H1 (cell line): Measurements from ENCODE around the gene MAN2A1. TPM values are rescaled to one million over a fixed set of nuclear protein-coding genes. Genes with fewer than 3 reads are reported as not detected.

Experiments used
- CTCF ChIA-PET: fragments of 300-600 bp; sonication (Branson Sonifier 250); formaldehyde crosslinking; loops from one replicate; lab custom pipeline; 2021; ENCODE audit not compliant: partially characterized antibody; lab: Charles Lee
- POLR2A ChIA-PET: fragments of 300-600 bp; sonication (Branson Sonifier 250); formaldehyde crosslinking; loops from one replicate; lab custom pipeline; 2021; ENCODE audit warnings: inconsistent platforms; ENCODE audit not compliant: partially characterized antibody; lab: Charles Lee
- DNase-seq, 2 experiments: peaks; one replicate each; pipeline versions ENCODE4 v3.0.0 to v3.0.0-alpha.2; 2010 to 2022; ENCODE audit warnings: low spot score in 2 of 2, low read depth in 1 of 2, mixed read lengths in 1 of 2
- FAIRE-seq: peaks from 2 replicates; lab custom pipeline; 2011; peaks lifted over from hg19 to GRCh38; lab: Jason Lieb, UNC
- H2AFZ ChIP-seq: 2 replicates; pipeline ENCODE4 v1.8.1; 2012; ENCODE audit warnings: low read length, inconsistent platforms
- H2AK5ac ChIP-seq: 2 replicates; pipeline ENCODE4 v1.6.1; 2013; ENCODE audit warnings: low read depth, low read length
- H2BK120ac ChIP-seq: replicated peaks from 2 replicates; pipeline ENCODE3; 2013; ENCODE audit warnings: low read depth, low read length, inconsistent platforms
- H2BK12ac ChIP-seq: 2 replicates; pipeline ENCODE4 v1.6.1; 2013; ENCODE audit warnings: low read depth, low read length
- H2BK15ac ChIP-seq: 2 replicates; pipeline ENCODE4 v1.6.1; 2013; ENCODE audit warnings: low read length
- H2BK20ac ChIP-seq: 2 replicates; pipeline ENCODE4 v1.6.1; 2013; ENCODE audit warnings: low read length
- H2BK5ac ChIP-seq: 2 replicates; pipeline ENCODE4 v1.6.1; 2013; ENCODE audit warnings: low read depth, low read length
- H3K14ac ChIP-seq: 2 replicates; pipeline ENCODE4 v1.6.1; 2013; ENCODE audit warnings: inconsistent platforms; ENCODE audit not compliant: insufficient read length
- H3K18ac ChIP-seq: 2 replicates; pipeline ENCODE4 v1.6.1; 2013; ENCODE audit warnings: low read length; ENCODE audit errors: extremely low read depth
- H3K23ac ChIP-seq: 2 replicates; pipeline ENCODE4 v1.6.1; 2013; ENCODE audit warnings: inconsistent platforms; ENCODE audit not compliant: insufficient read length
- H3K23me2 ChIP-seq: 2 replicates; pipeline ENCODE4 v1.6.1; 2013; ENCODE audit warnings: low read depth, low read length
- H3K27ac ChIP-seq: 2 replicates; pipeline ENCODE4 v1.6.1; 2011; ENCODE audit warnings: low read depth, low read length, inconsistent platforms
- H3K27me3 ChIP-seq, 4 experiments: replicated peaks in 1 of 4; 1 replicate in 1 of 4; 2 replicates in 3 of 4; pipeline versions ENCODE4 v1.6.1 to v1.8.1; 2011 to 2013; ENCODE audit warnings: low read length in 3 of 4, mild to moderate bottlenecking in 3 of 4, inconsistent platforms in 2 of 4, mixed read lengths in 2 of 4, moderate library complexity in 1 of 4; ENCODE audit not compliant: control insufficient read depth in 3 of 4, insufficient read depth in 3 of 4; ENCODE audit errors: extremely low read depth in 1 of 4
- H3K36me3 ChIP-seq, 4 experiments: 2 replicates each; pipeline versions ENCODE4 v1.6.1 to v1.8.1; 2011 to 2013; ENCODE audit warnings: mild to moderate bottlenecking in 4 of 4, low read length in 3 of 4, moderate library complexity in 2 of 4, control low read depth in 1 of 4, inconsistent platforms in 1 of 4; ENCODE audit not compliant: insufficient read depth in 4 of 4, control insufficient read depth in 2 of 4
- H3K4ac ChIP-seq: replicated peaks from 2 replicates; pipeline ENCODE3; 2013; ENCODE audit warnings: low read length, low read depth, mixed read lengths, inconsistent platforms; ENCODE audit not compliant: insufficient read length
- H3K4me1 ChIP-seq, 4 experiments: replicated peaks in 1 of 4; 1 replicate in 1 of 4; 2 replicates in 3 of 4; pipeline versions ENCODE4 v1.6.1 to v1.8.1; 2011 to 2013; ENCODE audit warnings: low read length in 3 of 4, inconsistent platforms in 2 of 4, mixed read lengths in 1 of 4; ENCODE audit not compliant: insufficient read depth in 4 of 4, control insufficient read depth in 3 of 4
- H3K4me2 ChIP-seq, 2 experiments: 2 replicates each; pipeline versions ENCODE4 v1.6.1 to v1.8.1; 2011 to 2013; ENCODE audit warnings: low read depth in 2 of 2, low read length in 2 of 2, control low read depth in 1 of 2, inconsistent platforms in 1 of 2, mild to moderate bottlenecking in 1 of 2; ENCODE audit not compliant: insufficient read depth in 1 of 2
- H3K4me3 ChIP-seq, 4 experiments: fragments of 200-600, 300-600 bp in 1 of 4; sonication (generic), shearing (Covaris generic), sonication (Bioruptor Twin) in 1 of 4; 2 replicates each; pipeline versions ENCODE4 v1.5.1 to v1.8.1; 2011 to 2016; ENCODE audit warnings: low read length in 4 of 4, low read depth in 3 of 4, control low read depth in 2 of 4, inconsistent platforms in 2 of 4, mild to moderate bottlenecking in 2 of 4, mixed read lengths in 1 of 4, moderate library complexity in 1 of 4; ENCODE audit not compliant: insufficient read depth in 2 of 4; ENCODE audit errors: extremely low read depth in 1 of 4
- H3K56ac ChIP-seq: replicated peaks from 2 replicates; pipeline ENCODE3; 2013; ENCODE audit warnings: low read depth, mild to moderate bottlenecking, mixed read lengths, low read length, inconsistent platforms; ENCODE audit not compliant: insufficient read length
- H3K79me1 ChIP-seq: 2 replicates; pipeline ENCODE4 v1.6.1; 2013; ENCODE audit warnings: low read depth, low read length, control low read depth
- H3K79me2 ChIP-seq, 2 experiments: 2 replicates each; pipeline versions ENCODE4 v1.6.1 to v1.8.1; 2012 to 2013; ENCODE audit warnings: low read length in 2 of 2, mild to moderate bottlenecking in 2 of 2, inconsistent platforms in 1 of 2; ENCODE audit not compliant: insufficient read depth in 2 of 2, control insufficient read depth in 1 of 2
- H3K9ac ChIP-seq, 4 experiments: replicated peaks in 1 of 4; 1 replicate in 1 of 4; 2 replicates in 3 of 4; pipeline versions ENCODE4 v1.6.1 to v1.8.1; 2011 to 2013; ENCODE audit warnings: low read depth in 3 of 4, low read length in 3 of 4, control low read depth in 2 of 4, mild to moderate bottlenecking in 2 of 4, moderate library complexity in 2 of 4, inconsistent platforms in 1 of 4; ENCODE audit errors: extremely low read depth in 1 of 4
- H3K9me3 ChIP-seq, 2 experiments: 2 replicates each; pipeline versions ENCODE4 v1.6.1 to v1.8.1; 2012 to 2013; ENCODE audit warnings: mild to moderate bottlenecking in 2 of 2, moderate library complexity in 2 of 2, control low read depth in 1 of 2, inconsistent platforms in 1 of 2, low read depth in 1 of 2, low read length in 1 of 2, mixed read lengths in 1 of 2; ENCODE audit not compliant: insufficient read depth in 2 of 2
- H4K20me1 ChIP-seq, 2 experiments: replicated peaks in 1 of 2; 2 replicates each; pipeline versions ENCODE3 to v1.8.1; 2011 to 2013; ENCODE audit warnings: inconsistent platforms in 2 of 2, low read length in 2 of 2, mild to moderate bottlenecking in 1 of 2; ENCODE audit not compliant: insufficient read depth in 2 of 2, control insufficient read depth in 1 of 2
- H4K5ac ChIP-seq: 2 replicates; pipeline ENCODE4 v1.6.1; 2013; ENCODE audit warnings: low read length, low read depth, mixed read lengths, inconsistent platforms; ENCODE audit not compliant: insufficient read length
- H4K8ac ChIP-seq: 2 replicates; pipeline ENCODE4 v1.8.0; 2013; ENCODE audit warnings: mild to moderate bottlenecking, moderate library complexity, low read length, inconsistent platforms; ENCODE audit not compliant: insufficient read depth; ENCODE audit errors: extremely low read depth
- H4K91ac ChIP-seq: replicated peaks from 2 replicates; pipeline ENCODE3; 2013; ENCODE audit warnings: low read length, mixed read lengths, inconsistent platforms; ENCODE audit not compliant: insufficient read length
- FOSL1 ChIP-seq: IDR thresholded peaks from 2 replicates; pipeline ENCODE4 v1.6.1; 2011; ENCODE audit warnings: mild to moderate bottlenecking, low read depth, low read length, moderate library complexity; ENCODE audit not compliant: insufficient read depth
- POU5F1 ChIP-seq: IDR thresholded peaks from 2 replicates; pipeline ENCODE4 v1.6.1; 2011; ENCODE audit warnings: low read depth, mild to moderate bottlenecking, low read length, moderate library complexity
- YY1 ChIP-seq: IDR thresholded peaks from 2 replicates; pipeline ENCODE4 v1.6.1; 2011; ENCODE audit warnings: low read depth, mild to moderate bottlenecking, low read length
- WGBS, 2 experiments: shearing (Covaris generic) in 1 of 2; methylation state at CpG; one replicate each; pipeline versions ENCODE4 v1.1.6 to v1.1.7; 2013 to 2015; ENCODE audit warnings: low lambda C conversion rate in 2 of 2, mixed read lengths in 2 of 2, inconsistent platforms in 1 of 2, low coverage in 1 of 2, missing lambda C conversion rate in 1 of 2; ENCODE audit not compliant: insufficient replicate concordance in 2 of 2, insufficient coverage in 1 of 2, insufficient read length in 1 of 2; ENCODE audit errors: extremely low coverage in 1 of 2, missing lambda C conversion rate in 1 of 2; 5-methylcytosine and 5-hydroxymethylcytosine counted together
- polyA plus RNA-seq, 7 experiments: library from polyadenylated mRNA; depleted of rRNA in 3 of 7; stranded (reverse) in 5 of 7; unstranded in 2 of 7; fragments of >200 nt in 5 of 7; fragments of 200-250 nt in 2 of 7; gene quantifications; 1 replicate in 5 of 7; 2 replicates in 1 of 7; 4 replicates in 1 of 7; pipeline versions ENCODE4 v1.2.1 to v1.2.3, GENCODE V29; 2011 to 2013; ENCODE audit warnings: missing spikeins in 2 of 7, mixed read lengths in 2 of 7
- total RNA-seq: library from RNA; stranded (reverse); fragmentation: NEBNext Ultra II Directional; extraction: Animal tissue kit (Norgen Biotek cat#: 25700); gene quantifications from 2 replicates; pipeline ENCODE4 v1.2.1, GENCODE V29; 2021

Gene MAN2A1
- total and polyA plus RNA-seq, 2 of the 8 experiments (the other 6 are each of a cell fraction or from before 2014, with no cell fraction given) = 29.1 to 102 TPM

DNA sequence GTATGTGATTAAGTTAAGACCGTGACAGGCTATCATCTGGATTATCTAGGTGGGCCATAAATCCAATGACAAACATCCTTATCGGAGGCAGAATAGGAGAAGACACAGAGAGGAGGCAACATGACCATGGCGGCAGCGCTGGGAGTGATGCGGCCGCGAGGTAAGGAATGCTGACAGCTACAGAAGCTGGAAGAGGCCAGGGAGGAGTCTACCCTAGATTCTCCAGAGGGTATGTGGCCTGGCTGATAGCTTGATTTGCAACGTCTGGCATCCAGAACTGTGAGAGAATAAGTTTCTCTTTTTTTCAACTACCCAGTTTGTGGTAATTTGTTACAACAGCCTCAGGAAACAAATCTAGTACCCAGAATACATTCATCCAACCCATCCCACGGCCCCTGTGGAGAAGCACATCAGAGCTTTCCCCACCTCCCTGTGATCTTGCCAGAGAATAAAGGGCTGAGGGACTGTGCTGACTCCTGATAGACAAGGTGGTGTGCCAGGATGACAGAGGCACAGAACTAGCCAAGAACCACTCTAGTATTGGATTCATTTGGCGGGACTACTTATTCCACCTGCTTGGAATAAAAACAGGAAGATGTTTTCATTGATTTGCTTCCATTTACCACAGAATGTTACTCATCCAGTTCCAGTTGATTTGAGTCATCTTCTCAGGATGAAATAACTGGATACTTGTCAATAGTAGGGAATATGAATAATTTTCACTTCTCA lies 187.4 kb downstream of the MAN2A1 start:
- Histone ChIP-seq H3K4me2 (no peak overlapping the region), H3K79me2 (no peaks in the 10 kb centered on the region), H3K4ac (no peak overlapping the region), H3K14ac (no peak overlapping the region), H3K23ac (no peak overlapping the region), H4K91ac (no peak overlapping the region), H3K27ac (no peak overlapping the region), H2BK5ac (no peak overlapping the region), H2BK20ac (no peak overlapping the region), H2BK12ac (no peak overlapping the region), H3K36me3 (no peaks in the 10 kb centered on the region), H4K5ac (no peak overlapping the region), H3K9ac (no peak overlapping the region), H2BK15ac (no peak overlapping the region), H3K56ac (no peak overlapping the region), H2AFZ (no peak overlapping the region), H3K4me1 (no peaks in the 10 kb centered on the region), H2BK120ac (no peak overlapping the region), H3K79me1 (no peaks in the 10 kb centered on the region), H3K18ac (no peak overlapping the region), H2AK5ac (no peak overlapping the region), H3K9me3 (no peaks in the 10 kb centered on the region), H4K8ac (no peak overlapping the region), H3K4me3 (no peak overlapping the region), H4K20me1 (no peaks in the 10 kb centered on the region), H3K23me2 (no peaks in the 10 kb centered on the region), H3K27me3 (no peaks in the 10 kb centered on the region)
- FAIRE-seq (no peak), DNase-seq (no peak)
- POLR2A ChIA-PET = no interaction called here
- CTCF ChIA-PET = interaction anchor here (0.6 to 1.2 kb wide), 2 partner anchors 12 to 146 kb away, joined by 3 read pairs; no protein-coding TSS in a partner anchor
- 90% methylated on average over 10 of the region's 10 CpGs; no CpG with 5 or more reads in 1 of the 2 experiments for WGBS, 2 experiments
- TF ChIP-seq FOSL1 (no peak), YY1 (no peak), POU5F1 (no peak)
